ENCODE data around the gene NAGLU.

The NAGLU gene

DNA sequence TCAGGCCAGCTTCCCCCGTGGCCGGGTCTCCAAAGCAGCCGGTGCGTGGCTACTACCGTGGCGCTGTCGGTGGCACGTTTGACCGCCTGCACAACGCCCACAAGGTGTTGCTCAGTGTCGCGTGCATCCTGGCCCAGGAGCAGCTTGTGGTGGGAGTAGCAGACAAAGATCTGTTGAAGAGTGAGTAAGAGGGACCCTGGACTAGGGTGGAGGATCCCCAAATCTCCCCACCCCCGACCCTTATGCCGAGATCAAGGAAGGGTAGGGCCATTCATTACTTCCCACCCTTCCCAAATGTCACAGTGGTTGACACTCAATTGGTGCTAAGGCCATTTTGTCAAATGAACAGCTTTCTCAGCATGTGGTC is 27.1 kb downstream of the NAGLU start:
- DNase-seq (ENCODE audit: low spot score), result no peak

DNA sequence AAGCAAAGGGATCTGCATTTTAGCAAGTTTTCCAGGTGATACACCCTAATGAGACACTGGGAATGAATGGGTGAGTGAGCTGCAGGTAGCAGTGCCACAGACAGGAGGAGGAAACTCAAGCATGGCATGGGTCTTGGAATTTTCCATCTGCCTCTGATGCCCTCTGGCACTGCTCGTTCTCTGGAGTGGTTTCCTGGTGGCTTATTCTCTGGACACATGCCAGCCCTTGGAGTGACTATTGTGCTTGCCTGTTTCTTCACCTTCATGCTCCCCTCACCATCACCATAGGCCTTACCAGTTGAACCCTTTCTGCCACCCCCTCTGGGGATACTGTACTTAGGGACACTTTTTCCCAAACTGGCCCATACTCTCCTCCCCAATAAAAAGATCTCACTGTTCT is 27.5 kb downstream of the NAGLU start:
- DNase-seq (ENCODE audit: low spot score), result no peak
- TF ChIP-seq, protein P1, sequence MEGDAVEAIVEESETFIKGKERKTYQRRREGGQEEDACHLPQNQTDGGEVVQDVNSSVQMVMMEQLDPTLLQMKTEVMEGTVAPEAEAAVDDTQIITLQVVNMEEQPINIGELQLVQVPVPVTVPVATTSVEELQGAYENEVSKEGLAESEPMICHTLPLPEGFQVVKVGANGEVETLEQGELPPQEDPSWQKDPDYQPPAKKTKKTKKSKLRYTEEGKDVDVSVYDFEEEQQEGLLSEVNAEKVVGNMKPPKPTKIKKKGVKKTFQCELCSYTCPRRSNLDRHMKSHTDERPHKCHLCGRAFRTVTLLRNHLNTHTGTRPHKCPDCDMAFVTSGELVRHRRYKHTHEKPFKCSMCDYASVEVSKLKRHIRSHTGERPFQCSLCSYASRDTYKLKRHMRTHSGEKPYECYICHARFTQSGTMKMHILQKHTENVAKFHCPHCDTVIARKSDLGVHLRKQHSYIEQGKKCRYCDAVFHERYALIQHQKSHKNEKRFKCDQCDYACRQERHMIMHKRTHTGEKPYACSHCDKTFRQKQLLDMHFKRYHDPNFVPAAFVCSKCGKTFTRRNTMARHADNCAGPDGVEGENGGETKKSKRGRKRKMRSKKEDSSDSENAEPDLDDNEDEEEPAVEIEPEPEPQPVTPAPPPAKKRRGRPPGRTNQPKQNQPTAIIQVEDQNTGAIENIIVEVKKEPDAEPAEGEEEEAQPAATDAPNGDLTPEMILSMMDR (IDR thresholded peaks at IDR 0.05; ENCODE audit: extremely low read depth, missing control alignments), result no peak

More for the DNA sequence above, 27.1 kb downstream of the NAGLU start:
- TF ChIP-seq, protein P1 (IDR thresholded peaks at IDR 0.05; ENCODE audit: extremely low read depth, missing control alignments), result no peak

DNA sequence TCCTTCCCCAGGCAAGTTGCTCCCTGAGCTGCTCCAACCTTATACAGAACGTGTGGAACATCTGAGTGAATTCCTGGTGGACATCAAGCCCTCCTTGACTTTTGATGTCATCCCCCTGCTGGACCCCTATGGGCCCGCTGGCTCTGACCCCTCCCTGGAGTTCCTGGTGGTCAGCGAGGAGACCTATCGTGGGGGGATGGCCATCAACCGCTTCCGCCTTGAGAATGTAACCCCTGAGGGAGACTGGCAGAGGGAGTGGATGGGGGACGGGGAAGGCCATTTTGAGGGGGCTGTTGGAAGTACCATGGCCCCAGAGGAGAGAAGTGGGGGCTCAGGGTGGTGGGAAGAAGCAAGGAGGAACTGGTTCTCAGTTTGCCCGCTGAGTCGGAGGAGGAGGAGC is 27.9 kb downstream of the NAGLU start:
- TF ChIP-seq, protein P1 (IDR thresholded peaks at IDR 0.05; ENCODE audit: extremely low read depth, missing control alignments), result no peak
- no peak for DNase-seq (ENCODE audit: low spot score)

DNA sequence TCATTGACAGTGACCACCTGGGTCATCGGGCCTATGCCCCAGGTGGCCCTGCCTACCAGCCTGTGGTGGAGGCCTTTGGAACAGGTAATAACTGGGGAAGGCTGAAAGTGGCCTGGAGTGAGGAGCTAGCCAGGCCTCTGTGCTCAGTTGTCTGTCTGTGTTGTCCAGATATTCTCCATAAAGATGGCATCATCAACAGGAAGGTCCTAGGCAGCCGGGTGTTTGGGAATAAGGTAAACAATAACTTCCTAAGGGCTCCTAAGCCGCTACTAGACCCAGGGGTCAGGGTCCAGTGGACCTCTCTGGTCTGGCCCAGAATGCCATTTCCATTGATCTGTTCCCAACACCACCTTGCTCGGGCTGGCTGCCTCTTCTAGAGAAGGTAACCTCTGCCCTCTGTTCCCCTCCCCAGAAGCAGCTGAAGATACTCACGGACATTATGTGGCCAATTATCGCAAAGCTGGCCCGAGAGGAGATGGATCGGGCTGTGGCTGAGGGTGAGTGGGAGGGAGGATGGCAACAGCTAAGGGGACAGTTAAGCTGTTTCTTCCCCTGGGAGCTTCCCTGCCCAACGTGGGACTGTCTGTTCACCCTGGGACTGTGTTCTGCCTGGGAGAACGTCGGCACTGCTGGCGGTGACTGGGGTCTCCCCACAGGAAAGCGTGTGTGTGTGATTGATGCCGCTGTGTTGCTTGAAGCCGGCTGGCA is 28.9 kb downstream of the NAGLU start:
- no peak for DNase-seq (ENCODE audit: low spot score)
- TF ChIP-seq, protein P1 (IDR thresholded peaks at IDR 0.05; ENCODE audit: extremely low read depth, missing control alignments), result no peak

DNA sequence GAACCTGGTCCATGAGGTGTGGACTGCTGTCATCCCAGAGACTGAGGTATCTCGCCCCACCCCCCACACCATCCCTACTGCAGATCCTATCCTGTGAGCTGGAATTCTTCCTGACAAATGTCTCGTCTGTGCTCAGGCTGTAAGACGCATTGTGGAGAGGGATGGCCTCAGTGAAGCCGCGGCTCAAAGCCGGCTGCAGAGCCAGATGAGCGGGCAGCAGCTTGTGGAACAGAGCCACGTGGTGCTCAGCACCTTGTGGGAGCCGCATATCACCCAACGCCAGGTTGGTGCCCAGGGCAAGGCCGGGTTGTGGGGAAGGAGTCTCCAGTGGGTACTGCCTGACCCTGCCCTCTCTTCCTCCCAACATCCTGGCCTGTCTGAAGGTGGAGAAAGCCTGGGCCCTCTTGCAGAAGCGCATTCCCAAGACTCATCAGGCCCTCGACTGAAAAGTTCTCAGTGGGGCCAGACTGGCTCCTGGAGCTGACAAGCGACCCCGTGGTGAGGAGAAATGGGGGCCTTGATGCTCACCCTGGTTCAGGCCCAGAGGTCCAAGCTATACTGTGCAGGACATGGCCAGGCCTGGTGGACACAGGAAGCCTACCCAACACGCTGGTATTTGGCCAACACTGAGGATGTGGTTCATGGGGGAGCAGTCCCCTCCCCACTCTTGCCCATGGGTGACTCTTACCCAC is 29.6 kb downstream of the NAGLU start:
- DNase-seq (ENCODE audit: low spot score), result no peak
- TF ChIP-seq, protein P1 (IDR thresholded peaks at IDR 0.05; ENCODE audit: extremely low read depth, missing control alignments), result no peak

DNA sequence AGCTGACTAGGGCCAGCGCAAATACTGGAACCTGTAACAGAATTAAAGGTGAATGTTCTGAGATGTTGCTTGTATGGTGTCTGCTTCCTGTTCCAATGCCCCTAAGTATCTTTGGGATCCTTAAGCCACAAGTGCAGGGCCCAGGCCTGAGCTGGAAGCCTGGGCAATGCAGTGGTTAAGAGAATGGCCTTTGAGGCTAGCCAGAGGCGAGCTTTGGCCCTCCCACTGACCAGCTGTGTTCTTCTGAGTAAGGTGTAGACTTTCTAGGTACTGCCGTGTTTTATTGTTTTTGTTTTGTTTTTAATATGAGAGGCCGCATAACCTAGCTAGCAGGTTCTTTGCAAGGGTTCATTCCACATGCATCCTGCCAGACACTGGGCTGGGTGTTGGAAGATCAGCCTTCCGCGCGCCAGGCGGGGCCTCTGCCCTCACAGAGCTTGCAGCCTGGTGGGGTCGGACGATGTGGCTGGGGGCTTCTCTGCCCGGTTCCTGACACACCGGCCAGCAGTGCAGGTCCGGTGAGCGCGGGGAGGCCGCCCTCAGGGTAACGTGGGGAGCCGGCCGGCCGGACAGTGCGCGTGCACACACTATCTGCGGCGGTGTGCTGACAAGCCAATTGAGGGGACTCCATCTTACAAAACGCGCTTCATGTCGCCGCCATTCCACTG is 30.3 kb downstream of the NAGLU start:
- TF ChIP-seq, protein P1 (IDR thresholded peaks at IDR 0.05; ENCODE audit: extremely low read depth, missing control alignments), result no peak
- DNase-seq (ENCODE audit: low spot score), result no peak
